H1 (cell line): ENCODE measurements around the gene NFIA. TPM values are rescaled to one million over a fixed set of nuclear protein-coding genes. Genes with fewer than 3 reads are reported as not detected.

Source experiments
- CTCF ChIA-PET: fragments of 300-600 bp; sonication (Branson Sonifier 250); formaldehyde crosslinking; loops from one replicate; lab custom pipeline; 2021; ENCODE audit not compliant: partially characterized antibody; lab: Charles Lee
- POLR2A ChIA-PET: fragments of 300-600 bp; sonication (Branson Sonifier 250); formaldehyde crosslinking; loops from one replicate; lab custom pipeline; 2021; ENCODE audit warnings: inconsistent platforms; ENCODE audit not compliant: partially characterized antibody; lab: Charles Lee
- DNase-seq, 2 experiments: peaks; one replicate each; pipeline versions ENCODE4 v3.0.0 to v3.0.0-alpha.2; 2010 to 2022; ENCODE audit warnings: low spot score in 2 of 2, low read depth in 1 of 2, mixed read lengths in 1 of 2
- FAIRE-seq: peaks from 2 replicates; lab custom pipeline; 2011; peaks lifted over from hg19 to GRCh38; lab: Jason Lieb, UNC
- H2AFZ ChIP-seq: 2 replicates; pipeline ENCODE4 v1.8.1; 2012; ENCODE audit warnings: low read length, inconsistent platforms
- H2AK5ac ChIP-seq: 2 replicates; pipeline ENCODE4 v1.6.1; 2013; ENCODE audit warnings: low read depth, low read length
- H2BK120ac ChIP-seq: replicated peaks from 2 replicates; pipeline ENCODE3; 2013; ENCODE audit warnings: low read depth, low read length, inconsistent platforms
- H2BK12ac ChIP-seq: 2 replicates; pipeline ENCODE4 v1.6.1; 2013; ENCODE audit warnings: low read depth, low read length
- H2BK15ac ChIP-seq: 2 replicates; pipeline ENCODE4 v1.6.1; 2013; ENCODE audit warnings: low read length
- H2BK20ac ChIP-seq: 2 replicates; pipeline ENCODE4 v1.6.1; 2013; ENCODE audit warnings: low read length
- H2BK5ac ChIP-seq: 2 replicates; pipeline ENCODE4 v1.6.1; 2013; ENCODE audit warnings: low read depth, low read length
- H3K14ac ChIP-seq: 2 replicates; pipeline ENCODE4 v1.6.1; 2013; ENCODE audit warnings: inconsistent platforms; ENCODE audit not compliant: insufficient read length
- H3K18ac ChIP-seq: 2 replicates; pipeline ENCODE4 v1.6.1; 2013; ENCODE audit warnings: low read length; ENCODE audit errors: extremely low read depth
- H3K23ac ChIP-seq: 2 replicates; pipeline ENCODE4 v1.6.1; 2013; ENCODE audit warnings: inconsistent platforms; ENCODE audit not compliant: insufficient read length
- H3K23me2 ChIP-seq: 2 replicates; pipeline ENCODE4 v1.6.1; 2013; ENCODE audit warnings: low read depth, low read length
- H3K27ac ChIP-seq: 2 replicates; pipeline ENCODE4 v1.6.1; 2011; ENCODE audit warnings: low read depth, low read length, inconsistent platforms
- H3K27me3 ChIP-seq, 4 experiments: replicated peaks in 1 of 4; 1 replicate in 1 of 4; 2 replicates in 3 of 4; pipeline versions ENCODE4 v1.6.1 to v1.8.1; 2011 to 2013; ENCODE audit warnings: low read length in 3 of 4, mild to moderate bottlenecking in 3 of 4, inconsistent platforms in 2 of 4, mixed read lengths in 2 of 4, moderate library complexity in 1 of 4; ENCODE audit not compliant: control insufficient read depth in 3 of 4, insufficient read depth in 3 of 4; ENCODE audit errors: extremely low read depth in 1 of 4
- H3K36me3 ChIP-seq, 4 experiments: 2 replicates each; pipeline versions ENCODE4 v1.6.1 to v1.8.1; 2011 to 2013; ENCODE audit warnings: mild to moderate bottlenecking in 4 of 4, low read length in 3 of 4, moderate library complexity in 2 of 4, control low read depth in 1 of 4, inconsistent platforms in 1 of 4; ENCODE audit not compliant: insufficient read depth in 4 of 4, control insufficient read depth in 2 of 4
- H3K4ac ChIP-seq: replicated peaks from 2 replicates; pipeline ENCODE3; 2013; ENCODE audit warnings: low read length, low read depth, mixed read lengths, inconsistent platforms; ENCODE audit not compliant: insufficient read length
- H3K4me1 ChIP-seq, 4 experiments: replicated peaks in 1 of 4; 1 replicate in 1 of 4; 2 replicates in 3 of 4; pipeline versions ENCODE4 v1.6.1 to v1.8.1; 2011 to 2013; ENCODE audit warnings: low read length in 3 of 4, inconsistent platforms in 2 of 4, mixed read lengths in 1 of 4; ENCODE audit not compliant: insufficient read depth in 4 of 4, control insufficient read depth in 3 of 4
- H3K4me2 ChIP-seq, 2 experiments: 2 replicates each; pipeline versions ENCODE4 v1.6.1 to v1.8.1; 2011 to 2013; ENCODE audit warnings: low read depth in 2 of 2, low read length in 2 of 2, control low read depth in 1 of 2, inconsistent platforms in 1 of 2, mild to moderate bottlenecking in 1 of 2; ENCODE audit not compliant: insufficient read depth in 1 of 2
- H3K4me3 ChIP-seq, 4 experiments: fragments of 200-600, 300-600 bp in 1 of 4; sonication (generic), shearing (Covaris generic), sonication (Bioruptor Twin) in 1 of 4; 2 replicates each; pipeline versions ENCODE4 v1.5.1 to v1.8.1; 2011 to 2016; ENCODE audit warnings: low read length in 4 of 4, low read depth in 3 of 4, control low read depth in 2 of 4, inconsistent platforms in 2 of 4, mild to moderate bottlenecking in 2 of 4, mixed read lengths in 1 of 4, moderate library complexity in 1 of 4; ENCODE audit not compliant: insufficient read depth in 2 of 4; ENCODE audit errors: extremely low read depth in 1 of 4
- H3K56ac ChIP-seq: replicated peaks from 2 replicates; pipeline ENCODE3; 2013; ENCODE audit warnings: low read depth, mild to moderate bottlenecking, mixed read lengths, low read length, inconsistent platforms; ENCODE audit not compliant: insufficient read length
- H3K79me1 ChIP-seq: 2 replicates; pipeline ENCODE4 v1.6.1; 2013; ENCODE audit warnings: low read depth, low read length, control low read depth
- H3K79me2 ChIP-seq, 2 experiments: 2 replicates each; pipeline versions ENCODE4 v1.6.1 to v1.8.1; 2012 to 2013; ENCODE audit warnings: low read length in 2 of 2, mild to moderate bottlenecking in 2 of 2, inconsistent platforms in 1 of 2; ENCODE audit not compliant: insufficient read depth in 2 of 2, control insufficient read depth in 1 of 2
- H3K9ac ChIP-seq, 4 experiments: replicated peaks in 1 of 4; 1 replicate in 1 of 4; 2 replicates in 3 of 4; pipeline versions ENCODE4 v1.6.1 to v1.8.1; 2011 to 2013; ENCODE audit warnings: low read depth in 3 of 4, low read length in 3 of 4, control low read depth in 2 of 4, mild to moderate bottlenecking in 2 of 4, moderate library complexity in 2 of 4, inconsistent platforms in 1 of 4; ENCODE audit errors: extremely low read depth in 1 of 4
- H3K9me3 ChIP-seq, 2 experiments: 2 replicates each; pipeline versions ENCODE4 v1.6.1 to v1.8.1; 2012 to 2013; ENCODE audit warnings: mild to moderate bottlenecking in 2 of 2, moderate library complexity in 2 of 2, control low read depth in 1 of 2, inconsistent platforms in 1 of 2, low read depth in 1 of 2, low read length in 1 of 2, mixed read lengths in 1 of 2; ENCODE audit not compliant: insufficient read depth in 2 of 2
- H4K20me1 ChIP-seq, 2 experiments: replicated peaks in 1 of 2; 2 replicates each; pipeline versions ENCODE3 to v1.8.1; 2011 to 2013; ENCODE audit warnings: inconsistent platforms in 2 of 2, low read length in 2 of 2, mild to moderate bottlenecking in 1 of 2; ENCODE audit not compliant: insufficient read depth in 2 of 2, control insufficient read depth in 1 of 2
- H4K5ac ChIP-seq: 2 replicates; pipeline ENCODE4 v1.6.1; 2013; ENCODE audit warnings: low read length, low read depth, mixed read lengths, inconsistent platforms; ENCODE audit not compliant: insufficient read length
- H4K8ac ChIP-seq: 2 replicates; pipeline ENCODE4 v1.8.0; 2013; ENCODE audit warnings: mild to moderate bottlenecking, moderate library complexity, low read length, inconsistent platforms; ENCODE audit not compliant: insufficient read depth; ENCODE audit errors: extremely low read depth
- H4K91ac ChIP-seq: replicated peaks from 2 replicates; pipeline ENCODE3; 2013; ENCODE audit warnings: low read length, mixed read lengths, inconsistent platforms; ENCODE audit not compliant: insufficient read length
- CBX5 ChIP-seq: fragments of 300-800, 300-1000 bp; sonication (generic); IDR thresholded peaks from 2 replicates; pipeline ENCODE4 v1.7.1; 2016; ENCODE audit warnings: antibody characterized with exemption, low read length, low read depth
- CBX8 ChIP-seq: fragments of 300-800, 300-1000 bp; sonication (generic); IDR thresholded peaks from 2 replicates; pipeline ENCODE4 v1.7.1; 2016; ENCODE audit warnings: low read depth, low read length, borderline replicate concordance
- CHD1 ChIP-seq: IDR thresholded peaks from 2 replicates; pipeline ENCODE4 v1.6.1; 2012; ENCODE audit warnings: low read depth, low read length, improper control_type of control experiment
- CTCF ChIP-seq, 3 experiments: IDR thresholded peaks; 1 replicate in 2 of 3; 2 replicates in 1 of 3; pipeline versions ENCODE4 v1.5.1 to v1.6.1; 2011; ENCODE audit warnings: low read length in 3 of 3, mild to moderate bottlenecking in 3 of 3, inconsistent platforms in 2 of 3, low read depth in 1 of 3, moderate library complexity in 1 of 3; ENCODE audit not compliant: insufficient read depth in 1 of 3; ENCODE audit errors: control extremely low read depth in 1 of 3
- EP300 ChIP-seq, 2 experiments: IDR thresholded peaks; 1 replicate in 1 of 2; 2 replicates in 1 of 2; pipeline ENCODE4 v1.6.1; 2011 to 2012; ENCODE audit warnings: low read depth in 2 of 2, low read length in 2 of 2, mild to moderate bottlenecking in 2 of 2, borderline replicate concordance in 1 of 2, inconsistent platforms in 1 of 2, moderate library complexity in 1 of 2
- GTF2F1 ChIP-seq: IDR thresholded peaks from 2 replicates; pipeline ENCODE4 v1.6.1; 2012; ENCODE audit warnings: low read depth, low read length, improper control_type of control experiment, borderline replicate concordance
- JUND ChIP-seq: IDR thresholded peaks from 2 replicates; pipeline ENCODE4 v1.6.1; 2011; ENCODE audit warnings: mild to moderate bottlenecking, improper control_type of control experiment, low read length
- POLR2A ChIP-seq, 2 experiments: IDR thresholded peaks; 1 replicate in 1 of 2; 2 replicates in 1 of 2; pipeline ENCODE4 v1.6.1; 2011; ENCODE audit warnings: low read depth in 2 of 2, low read length in 2 of 2, mild to moderate bottlenecking in 2 of 2; ENCODE audit errors: control extremely low read depth in 1 of 2
- POU5F1 ChIP-seq: IDR thresholded peaks from 2 replicates; pipeline ENCODE4 v1.6.1; 2011; ENCODE audit warnings: low read depth, mild to moderate bottlenecking, low read length, moderate library complexity
- SP2 ChIP-seq: IDR thresholded peaks from 2 replicates; pipeline ENCODE4 v1.6.1; 2012; ENCODE audit warnings: mild to moderate bottlenecking, low read length, inconsistent platforms
- SRF ChIP-seq: IDR thresholded peaks from 2 replicates; pipeline ENCODE4 v1.6.1; 2011; ENCODE audit warnings: mild to moderate bottlenecking, low read depth, low read length, moderate library complexity
- TAF7 ChIP-seq: optimal IDR thresholded peaks from 2 replicates; pipeline ENCODE3; 2011; ENCODE audit warnings: low read depth, mild to moderate bottlenecking, inconsistent platforms, low read length, moderate library complexity, borderline replicate concordance
- TEAD4 ChIP-seq: IDR thresholded peaks from 2 replicates; pipeline ENCODE4 v1.6.1; 2012; ENCODE audit warnings: low read depth, low read length, inconsistent platforms, mixed read lengths
- WGBS, 2 experiments: shearing (Covaris generic) in 1 of 2; methylation state at CpG; one replicate each; pipeline versions ENCODE4 v1.1.6 to v1.1.7; 2013 to 2015; ENCODE audit warnings: low lambda C conversion rate in 2 of 2, mixed read lengths in 2 of 2, inconsistent platforms in 1 of 2, low coverage in 1 of 2, missing lambda C conversion rate in 1 of 2; ENCODE audit not compliant: insufficient replicate concordance in 2 of 2, insufficient coverage in 1 of 2, insufficient read length in 1 of 2; ENCODE audit errors: extremely low coverage in 1 of 2, missing lambda C conversion rate in 1 of 2; 5-methylcytosine and 5-hydroxymethylcytosine counted together
- polyA plus RNA-seq, 7 experiments: library from polyadenylated mRNA; depleted of rRNA in 3 of 7; stranded (reverse) in 5 of 7; unstranded in 2 of 7; fragments of >200 nt in 5 of 7; fragments of 200-250 nt in 2 of 7; gene quantifications; 1 replicate in 5 of 7; 2 replicates in 1 of 7; 4 replicates in 1 of 7; pipeline versions ENCODE4 v1.2.1 to v1.2.3, GENCODE V29; 2011 to 2013; ENCODE audit warnings: missing spikeins in 2 of 7, mixed read lengths in 2 of 7
- total RNA-seq: library from RNA; stranded (reverse); fragmentation: NEBNext Ultra II Directional; extraction: Animal tissue kit (Norgen Biotek cat#: 25700); gene quantifications from 2 replicates; pipeline ENCODE4 v1.2.1, GENCODE V29; 2021

Gene NFIA
- total and polyA plus RNA-seq, 2 of the 8 experiments (the other 6 are each of a cell fraction or from before 2014, with no cell fraction given): 1.8 to 2.3 TPM

GRCh38 chr1:61368876-61369275 lies 286.5 kb downstream of the NFIA start:
- H3K4me1 ChIP-seq: no peaks in the 10 kb centered on the region
- no peak overlapping the region for H3K4me2 ChIP-seq
- no peaks in the 10 kb centered on the region for H3K27me3 ChIP-seq
- H3K4me3 ChIP-seq: no peak overlapping the region
- H2BK12ac ChIP-seq: no peak overlapping the region
- H2BK5ac ChIP-seq: no peak overlapping the region
- FAIRE-seq (no peak), DNase-seq (no peak)
- ChIA-PET POLR2A (no interaction called here), CTCF (interaction anchor here (0.8 to 1.5 kb wide), 2 partner anchors 18 to 25 kb away, joined by 3 read pairs; no protein-coding TSS in a partner anchor)
- no peak overlapping the region for H2AFZ ChIP-seq
- H3K4ac ChIP-seq: no peak overlapping the region
- H3K36me3 ChIP-seq: no peaks in the 10 kb centered on the region
- no peak overlapping the region for H2BK120ac ChIP-seq
- H2BK20ac ChIP-seq: no peak overlapping the region
- no peaks in the 10 kb centered on the region for H3K79me2 ChIP-seq
- H3K23ac ChIP-seq: no peak overlapping the region
- WGBS, 2 experiments: 91% methylated on average over 6 of the region's 6 CpGs; no CpG with 5 or more reads in 1 of the 2 experiments
- no peak overlapping the region for H4K8ac ChIP-seq
- no peak overlapping the region for H3K27ac ChIP-seq
- H3K9me3 ChIP-seq: no peaks in the 10 kb centered on the region
- H3K79me1 ChIP-seq: no peaks in the 10 kb centered on the region
- H3K14ac ChIP-seq: no peak overlapping the region
- H2BK15ac ChIP-seq: no peak overlapping the region
- no peak overlapping the region for H3K18ac ChIP-seq
- H4K5ac ChIP-seq: no peak overlapping the region
- H2AK5ac ChIP-seq: no peak overlapping the region
- H3K9ac ChIP-seq: no peak overlapping the region
- H3K23me2 ChIP-seq: no peaks in the 10 kb centered on the region
- H4K91ac ChIP-seq: no peak overlapping the region
- H4K20me1 ChIP-seq: no peaks in the 10 kb centered on the region
- H3K56ac ChIP-seq: no peak overlapping the region
- no peak for TF ChIP-seq POU5F1
- no peak for TF ChIP-seq TEAD4
- no peak for TF ChIP-seq TAF7
- no peak for TF ChIP-seq SRF
- TF ChIP-seq SP2: no peak
- no peak for TF ChIP-seq CTCF (IDR thresholded peaks at IDR 0.05; ENCODE audit: control extremely low read depth in 1 of 3, insufficient read depth in 1 of 3, low read depth in 1 of 3, low read length in 3 of 3)
- no peak for TF ChIP-seq POLR2A (IDR thresholded peaks at IDR 0.05; ENCODE audit: control extremely low read depth in 1 of 2, low read depth in 2 of 2, low read length in 2 of 2)
- TF ChIP-seq CBX8: no peak
- TF ChIP-seq CBX5: no peak
- no peak for TF ChIP-seq JUND
- TF ChIP-seq GTF2F1: no peak
- no peak for TF ChIP-seq CHD1
- TF ChIP-seq EP300 (IDR thresholded peaks at IDR 0.05; ENCODE audit: borderline replicate concordance in 1 of 2, low read depth in 2 of 2, low read length in 2 of 2): no peak
